ENCODE results near the gene FKBP5. TPM values are rescaled to one million over a fixed set of nuclear protein-coding genes. Genes with fewer than 3 reads are reported as not detected.

The FKBP5 gene
- total and polyA plus RNA-seq, 10 donors: 23.8 to 368 (median 148) TPM

DNA sequence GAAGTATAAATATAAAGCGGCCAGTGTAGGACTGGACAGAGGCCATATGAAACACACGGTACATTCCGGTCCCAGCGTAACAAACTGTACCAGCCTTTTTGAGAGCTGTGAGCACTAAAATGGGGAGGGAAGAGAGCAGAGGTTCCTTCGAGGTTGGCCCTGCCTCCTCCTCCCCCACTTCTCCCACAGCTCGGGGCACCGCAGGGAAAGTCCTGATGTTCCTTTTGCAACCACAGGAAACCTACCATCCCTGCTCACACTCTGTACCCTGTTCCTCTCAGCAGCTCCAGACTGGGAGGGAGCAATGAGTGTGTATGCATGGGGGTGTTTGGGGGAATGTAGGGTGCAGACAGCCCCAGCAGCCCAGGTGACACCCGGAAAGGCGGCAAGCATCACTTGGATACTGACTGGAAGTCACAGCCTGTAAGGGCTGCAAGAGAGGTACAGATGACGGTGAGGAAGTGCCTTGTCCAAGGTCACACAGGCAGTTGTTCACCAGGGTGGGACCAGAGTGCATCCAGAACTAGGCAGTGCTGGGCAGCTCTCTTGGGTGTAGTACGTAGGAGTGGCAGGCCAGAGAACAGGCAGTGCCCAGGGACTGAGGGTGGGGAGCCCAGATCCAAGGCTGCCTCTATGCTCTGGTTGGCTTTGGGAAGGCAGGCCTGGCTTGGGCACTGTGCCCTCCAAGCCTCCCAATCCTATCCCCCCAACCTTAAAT lies 37.2 kb upstream of the FKBP5 start:
- Histone ChIP-seq H3K4me3 (peak overlapping the region in 2 of 8 donors; percentile 2 to 38), H3K27me3 (replicated peaks in 1 of 7) (no peaks in the 10 kb centered on the region), H3K36me3 (no peaks in the 10 kb centered on the region), H3K27ac (peak overlapping the region; percentile 70 to 100 (median 100)), H3K9me3 (no peaks in the 10 kb centered on the region), H3K4me1 (peaks cover 52 to 100% (median 93%) of the 10 kb centered on the region in 6 donors)
- peak; percentile 85 for DNase-seq
- TF ChIP-seq POLR2AphosphoS5 (IDR thresholded peaks at IDR 0.05) (peak; percentile 74 to 84 (median 79)), POLR2A (IDR thresholded peaks at IDR 0.05) (no peak)
- TF ChIP-seq, protein P1, sequence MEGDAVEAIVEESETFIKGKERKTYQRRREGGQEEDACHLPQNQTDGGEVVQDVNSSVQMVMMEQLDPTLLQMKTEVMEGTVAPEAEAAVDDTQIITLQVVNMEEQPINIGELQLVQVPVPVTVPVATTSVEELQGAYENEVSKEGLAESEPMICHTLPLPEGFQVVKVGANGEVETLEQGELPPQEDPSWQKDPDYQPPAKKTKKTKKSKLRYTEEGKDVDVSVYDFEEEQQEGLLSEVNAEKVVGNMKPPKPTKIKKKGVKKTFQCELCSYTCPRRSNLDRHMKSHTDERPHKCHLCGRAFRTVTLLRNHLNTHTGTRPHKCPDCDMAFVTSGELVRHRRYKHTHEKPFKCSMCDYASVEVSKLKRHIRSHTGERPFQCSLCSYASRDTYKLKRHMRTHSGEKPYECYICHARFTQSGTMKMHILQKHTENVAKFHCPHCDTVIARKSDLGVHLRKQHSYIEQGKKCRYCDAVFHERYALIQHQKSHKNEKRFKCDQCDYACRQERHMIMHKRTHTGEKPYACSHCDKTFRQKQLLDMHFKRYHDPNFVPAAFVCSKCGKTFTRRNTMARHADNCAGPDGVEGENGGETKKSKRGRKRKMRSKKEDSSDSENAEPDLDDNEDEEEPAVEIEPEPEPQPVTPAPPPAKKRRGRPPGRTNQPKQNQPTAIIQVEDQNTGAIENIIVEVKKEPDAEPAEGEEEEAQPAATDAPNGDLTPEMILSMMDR (IDR thresholded peaks at IDR 0.05 in 8 of 11, conservative IDR thresholded peaks at IDR 0.05 in 3 of 11): peak in 3 of 11 experiments; percentile 6 to 40 (median 12)
- 23 to 43% (median 36%) methylated on average over 11 of the region's 11 CpGs for WGBS, 5 donors
- intact Hi-C loops (cut with DNase I; ENCODE audit: low total_unique reads): loop anchor here (5.0 kb wide), 1 partner anchor 39 kb away; the partner anchor contains the start of gene FKBP5

DNA sequence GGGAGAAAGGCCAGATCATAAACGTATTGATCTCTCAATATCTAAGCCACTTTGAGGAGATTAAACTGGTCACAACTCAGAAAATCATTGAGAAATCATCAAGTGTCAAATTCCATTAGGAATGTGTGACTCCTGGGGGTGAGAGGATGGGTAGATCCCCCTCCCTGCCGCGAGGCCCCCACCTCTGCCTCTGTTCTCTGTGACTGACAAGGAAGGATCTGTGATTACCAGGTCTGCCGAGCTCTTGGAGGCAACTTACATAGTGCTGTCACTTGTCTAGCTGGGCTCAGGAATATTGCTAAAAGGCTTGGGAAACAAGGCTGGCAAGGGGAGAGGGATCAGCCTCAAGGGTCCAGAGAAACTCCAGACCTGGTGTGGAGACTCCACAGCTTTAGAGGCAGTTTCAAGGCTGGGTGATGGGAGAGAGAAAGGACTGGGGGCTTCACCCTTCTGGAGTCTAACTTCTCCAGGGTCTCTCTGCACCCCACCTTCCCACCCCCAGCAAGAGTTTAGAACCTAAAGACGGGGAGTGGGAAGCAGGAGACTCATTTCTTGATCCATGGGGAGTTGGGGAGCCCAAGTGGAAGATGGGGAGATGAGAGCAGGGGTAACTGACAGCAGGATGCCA lies 36.5 kb upstream of the FKBP5 start:
- Histone ChIP-seq H3K27me3 (replicated peaks in 1 of 7) (no peaks in the 10 kb centered on the region), H3K4me3 (no peak overlapping the region), H3K9me3 (no peaks in the 10 kb centered on the region), H3K36me3 (no peaks in the 10 kb centered on the region), H3K4me1 (peaks cover 52 to 100% (median 93%) of the 10 kb centered on the region in 6 donors), H3K27ac (peak overlapping the region; percentile 70 to 100 (median 100))
- intact Hi-C loops (cut with DNase I; ENCODE audit: low total_unique reads): loop anchor here (5.0 kb wide), 1 partner anchor 38 kb away; the partner anchor contains the start of gene FKBP5
- peak; percentile 39 for DNase-seq
- 61 to 74% (median 73%) methylated on average over 5 of the region's 5 CpGs for WGBS, 5 donors
- no peak for TF ChIP-seq POLR2AphosphoS5 (IDR thresholded peaks at IDR 0.05)
- TF ChIP-seq, protein P1 (IDR thresholded peaks at IDR 0.05 in 8 of 11, conservative IDR thresholded peaks at IDR 0.05 in 3 of 11): no peak
- TF ChIP-seq POLR2A (IDR thresholded peaks at IDR 0.05): no peak

DNA sequence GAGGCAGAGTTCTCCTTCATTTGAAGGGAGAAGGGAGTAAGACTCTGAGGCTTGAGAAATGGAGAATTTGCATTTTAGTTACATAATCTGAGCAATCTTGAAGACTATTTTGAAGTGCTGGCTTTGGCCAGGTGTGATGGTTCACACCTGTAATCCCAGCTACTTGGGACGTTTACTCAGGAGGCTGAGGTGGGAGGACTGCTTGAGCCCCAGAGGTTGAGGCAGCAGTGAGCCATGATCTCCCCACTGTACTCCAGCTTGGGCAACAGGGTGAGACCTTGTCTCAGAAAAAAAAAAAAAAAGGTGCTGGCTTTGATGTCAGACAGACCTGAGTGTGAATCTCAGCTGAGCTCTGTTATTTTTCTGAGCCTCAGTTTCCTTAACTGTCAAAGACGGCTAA lies 35.8 kb upstream of the FKBP5 start:
- TF ChIP-seq POLR2AphosphoS5 (IDR thresholded peaks at IDR 0.05): no peak
- TF ChIP-seq, protein P1 (IDR thresholded peaks at IDR 0.05 in 8 of 11, conservative IDR thresholded peaks at IDR 0.05 in 3 of 11): no peak
- TF ChIP-seq POLR2A (IDR thresholded peaks at IDR 0.05): no peak
- Histone ChIP-seq H3K36me3 (no peaks in the 10 kb centered on the region), H3K9me3 (no peaks in the 10 kb centered on the region), H3K4me1 (peaks cover 52 to 100% (median 93%) of the 10 kb centered on the region in 6 donors), H3K27ac (peak overlapping the region in 4 of 8 donors; percentile 99 to 100 (median 100)), H3K27me3 (replicated peaks in 1 of 7) (no peaks in the 10 kb centered on the region), H3K4me3 (no peak overlapping the region)
- peak; percentile 20 for DNase-seq
- intact Hi-C loops (cut with DNase I; ENCODE audit: low total_unique reads): no loop called here
- 77 to 94% (median 83%) methylated on average over 2 of the region's 2 CpGs for WGBS, 5 donors

DNA sequence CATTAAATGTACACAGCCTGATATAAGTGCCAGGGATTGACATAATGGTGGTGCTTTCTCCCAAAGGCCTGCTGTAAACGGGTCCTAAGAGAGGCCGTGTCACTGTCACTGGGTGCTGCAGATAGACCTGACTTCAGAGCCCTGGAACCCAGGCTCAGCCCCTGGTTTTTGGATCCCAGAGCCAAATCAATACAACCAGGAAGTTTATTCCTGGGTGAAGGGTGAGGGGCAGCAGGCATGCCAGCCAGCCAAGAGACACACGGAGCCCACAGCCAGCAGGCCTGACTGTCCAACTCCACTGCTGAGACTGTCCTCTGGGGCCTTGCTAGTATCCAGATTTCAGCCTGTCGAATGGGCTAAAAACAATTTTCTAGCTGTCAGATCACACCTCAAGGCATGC lies 35.3 kb upstream of the FKBP5 start:
- Histone ChIP-seq H3K4me1 (peaks cover 52 to 100% (median 93%) of the 10 kb centered on the region in 6 donors), H3K4me3 (no peak overlapping the region), H3K27ac (peak overlapping the region in 4 of 8 donors; percentile 99 to 100 (median 100)), H3K27me3 (replicated peaks in 1 of 7) (no peaks in the 10 kb centered on the region), H3K36me3 (no peaks in the 10 kb centered on the region), H3K9me3 (no peaks in the 10 kb centered on the region)
- intact Hi-C loops (cut with DNase I; ENCODE audit: low total_unique reads): no loop called here
- TF ChIP-seq POLR2AphosphoS5 (IDR thresholded peaks at IDR 0.05): no peak
- no peak for TF ChIP-seq POLR2A (IDR thresholded peaks at IDR 0.05)
- TF ChIP-seq, protein P1 (IDR thresholded peaks at IDR 0.05 in 8 of 11, conservative IDR thresholded peaks at IDR 0.05 in 3 of 11): no peak
- 94 to 100% (median 97%) methylated on average over 4 of the region's 4 CpGs for WGBS, 5 donors
- DNase-seq: no peak

Measured in spleen (tissue), 11 donors.